Measurements from ENCODE around the gene HOXD13. TPM values are rescaled to one million over a fixed set of nuclear protein-coding genes. Genes with fewer than 3 reads are reported as not detected.
A peak's percentile ranks its signal among the peaks of the same experiment; 100 is the strongest.

HOXD13 gene
- total and polyA plus RNA-seq, 2 donors (not counting 3 experiments of a cell fraction or from before 2014, with no cell fraction given): not detected

DNA sequence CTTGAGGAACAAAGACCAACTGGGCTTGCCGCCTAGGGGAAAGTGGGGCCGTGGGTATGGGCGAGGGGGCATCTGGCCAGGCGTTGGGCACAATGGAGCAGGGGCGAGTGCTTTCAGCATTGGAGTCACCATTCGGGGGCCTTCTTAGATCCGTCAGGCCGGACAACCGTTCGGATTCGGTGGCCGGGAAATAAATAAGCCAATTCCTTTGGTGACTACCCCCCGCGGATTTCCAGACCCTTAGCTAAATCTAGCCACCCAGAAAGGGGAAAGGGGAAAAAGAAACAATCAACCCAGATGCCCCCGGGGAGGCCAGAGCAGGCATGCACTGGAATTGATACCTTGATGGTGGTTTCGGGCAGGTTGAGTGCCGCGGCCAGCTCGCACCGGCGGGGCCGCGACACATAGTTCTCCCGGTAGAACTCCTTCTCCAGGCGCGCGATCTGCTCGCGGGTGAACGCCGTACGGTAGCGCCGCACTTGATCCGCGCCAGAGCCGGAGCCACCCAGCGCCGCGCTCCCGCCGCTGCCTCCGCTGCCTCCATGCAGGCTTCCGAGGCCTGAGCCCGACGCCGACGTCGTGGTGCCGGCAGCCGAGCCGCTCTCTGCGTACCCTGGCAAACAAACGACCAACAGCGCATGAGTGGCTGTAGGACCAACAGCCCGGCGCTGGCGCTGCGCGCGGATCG, 10.5 kb upstream of the HOXD13 start:
- dilution Hi-C loops (cut with MboI; ENCODE audit: extremely low pct_ligation_motif_present, low sequenced_read_pairs): no loop called here
- intact Hi-C loops (cut with micrococcal nuclease): loop anchor here (2.0 kb wide), 2 partner anchors 15 to 79 kb away; partner anchors contain the start of gene LNPK
- peaks cover 83 to 97% of the 10 kb centered on the region in 2 experiments for H3K27me3 ChIP-seq (ENCODE audit: control insufficient read depth in 2 of 2, insufficient read depth in 2 of 2, low read length in 2 of 2)
- peaks cover 2% of the 10 kb centered on the region for H4K20me1 ChIP-seq (replicated peaks; ENCODE audit: control insufficient read depth, extremely low read depth, insufficient read depth, low read length)
- H3K9me1 ChIP-seq (replicated peaks; ENCODE audit: control insufficient read depth, extremely low read depth, insufficient read depth, low read length): no peaks in the 10 kb centered on the region
- no peak overlapping the region for H3K9ac ChIP-seq (replicated peaks; ENCODE audit: extremely low read depth, insufficient read depth, low read length)
- H3K4me1 ChIP-seq (ENCODE audit: control insufficient read depth, extremely low read depth, insufficient read depth, low read length): no peaks in the 10 kb centered on the region
- no peak overlapping the region for H3K27ac ChIP-seq (ENCODE audit: insufficient read depth, low read depth, low read length)
- ChIA-PET POLR2A (no interaction called here), CTCF (interaction anchor here (1.4 to 1.6 kb wide), 3 partner anchors 14 to 29 kb away, joined by 4 to 6 read pairs (median 4); no protein-coding TSS in a partner anchor)
- peak; percentile 98 for TF ChIP-seq EZH2 (IDR thresholded peaks at IDR 0.05; ENCODE audit: borderline replicate concordance, low read depth, low read length, severe bottlenecking)
- no peak for TF ChIP-seq POLR2A (IDR thresholded peaks at IDR 0.05; ENCODE audit: low read depth, low read length)
- no peak for TF ChIP-seq FOS (IDR thresholded peaks at IDR 0.05; ENCODE audit: borderline replicate concordance, insufficient read depth, low read length)
- TF ChIP-seq MYC (IDR thresholded peaks at IDR 0.05; ENCODE audit: low read depth, low read length): no peak
- H3K79me2 ChIP-seq (ENCODE audit: control insufficient read depth, insufficient read depth, low read length): no peaks in the 10 kb centered on the region
- H3K4me3 ChIP-seq (replicated peaks in 1 of 3; ENCODE audit: insufficient read depth in 1 of 3, low read depth in 1 of 3, low read length in 3 of 3): no peak overlapping the region
- no peaks in the 10 kb centered on the region for H3K36me3 ChIP-seq (ENCODE audit: control insufficient read depth in 2 of 2, extremely low read depth in 1 of 2, insufficient read depth in 2 of 2, low read length in 2 of 2)
- H3K4me2 ChIP-seq (ENCODE audit: insufficient read depth, low read length): no peak overlapping the region
- DNase-seq (ENCODE audit: low read depth, low spot score) (no peak), FAIRE-seq (no peak)
- no peak overlapping the region for H2AFZ ChIP-seq (ENCODE audit: low read depth, low read length)
- no TSS peak for BruUV-seq (replicated peaks)
- no peaks in the 10 kb centered on the region for H3K9me3 ChIP-seq (replicated peaks; ENCODE audit: control insufficient read depth, insufficient read depth, low read length)

DNA sequence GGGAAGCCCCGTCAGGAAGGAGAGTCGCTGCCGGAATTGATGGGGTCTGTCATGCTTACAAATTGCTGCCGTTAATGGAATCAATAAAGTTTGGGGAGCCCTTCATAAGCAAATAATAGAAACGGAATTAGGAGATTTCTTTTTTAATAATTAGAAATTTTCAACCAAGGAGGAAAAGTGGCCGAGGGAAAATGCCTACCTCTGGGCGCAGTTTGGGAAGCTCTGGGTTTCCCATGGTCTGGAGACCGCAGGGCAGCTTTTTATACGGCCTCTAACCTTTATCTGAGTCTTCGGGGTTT, 10.0 kb upstream of the HOXD13 start:
- Histone ChIP-seq H3K36me3 (ENCODE audit: control insufficient read depth in 2 of 2, extremely low read depth in 1 of 2, insufficient read depth in 2 of 2, low read length in 2 of 2) (no peaks in the 10 kb centered on the region), H3K9ac (replicated peaks; ENCODE audit: extremely low read depth, insufficient read depth, low read length) (no peak overlapping the region), H3K27me3 (ENCODE audit: control insufficient read depth in 2 of 2, insufficient read depth in 2 of 2, low read length in 2 of 2) (peaks cover 86 to 97% of the 10 kb centered on the region in 2 experiments), H3K27ac (ENCODE audit: insufficient read depth, low read depth, low read length) (no peak overlapping the region), H4K20me1 (replicated peaks; ENCODE audit: control insufficient read depth, extremely low read depth, insufficient read depth, low read length) (no peaks in the 10 kb centered on the region), H3K9me1 (replicated peaks; ENCODE audit: control insufficient read depth, extremely low read depth, insufficient read depth, low read length) (no peaks in the 10 kb centered on the region), H3K4me2 (ENCODE audit: insufficient read depth, low read length) (no peak overlapping the region), H3K4me1 (ENCODE audit: control insufficient read depth, extremely low read depth, insufficient read depth, low read length) (no peaks in the 10 kb centered on the region), H3K9me3 (replicated peaks; ENCODE audit: control insufficient read depth, insufficient read depth, low read length) (no peaks in the 10 kb centered on the region), H3K4me3 (replicated peaks in 1 of 3; ENCODE audit: insufficient read depth in 1 of 3, low read depth in 1 of 3, low read length in 3 of 3) (no peak overlapping the region), H2AFZ (ENCODE audit: low read depth, low read length) (no peak overlapping the region), H3K79me2 (ENCODE audit: control insufficient read depth, insufficient read depth, low read length) (no peaks in the 10 kb centered on the region)
- dilution Hi-C loops (cut with MboI; ENCODE audit: extremely low pct_ligation_motif_present, low sequenced_read_pairs) (no loop called here), intact Hi-C loops (cut with micrococcal nuclease) (no loop called here)
- ChIA-PET POLR2A (interaction anchor here (0.6 kb wide), 1 partner anchor 751 kb away, joined by 3 read pairs; no protein-coding TSS in a partner anchor), CTCF (interaction anchor here (1.0 to 1.4 kb wide), 2 partner anchors 13 to 15 kb away, joined by 3 to 6 read pairs; no protein-coding TSS in a partner anchor)
- BruUV-seq (replicated peaks): no TSS peak
- DNase-seq (ENCODE audit: low read depth, low spot score) (no peak), FAIRE-seq (no peak)
- TF ChIP-seq FOS (IDR thresholded peaks at IDR 0.05; ENCODE audit: borderline replicate concordance, insufficient read depth, low read length): no peak
- TF ChIP-seq EZH2 (IDR thresholded peaks at IDR 0.05; ENCODE audit: borderline replicate concordance, low read depth, low read length, severe bottlenecking): no peak
- no peak for TF ChIP-seq MYC (IDR thresholded peaks at IDR 0.05; ENCODE audit: low read depth, low read length)
- TF ChIP-seq POLR2AphosphoS5 (IDR thresholded peaks at IDR 0.05; ENCODE audit: insufficient read depth, low read depth, low read length): no peak
- TF ChIP-seq, protein P1, sequence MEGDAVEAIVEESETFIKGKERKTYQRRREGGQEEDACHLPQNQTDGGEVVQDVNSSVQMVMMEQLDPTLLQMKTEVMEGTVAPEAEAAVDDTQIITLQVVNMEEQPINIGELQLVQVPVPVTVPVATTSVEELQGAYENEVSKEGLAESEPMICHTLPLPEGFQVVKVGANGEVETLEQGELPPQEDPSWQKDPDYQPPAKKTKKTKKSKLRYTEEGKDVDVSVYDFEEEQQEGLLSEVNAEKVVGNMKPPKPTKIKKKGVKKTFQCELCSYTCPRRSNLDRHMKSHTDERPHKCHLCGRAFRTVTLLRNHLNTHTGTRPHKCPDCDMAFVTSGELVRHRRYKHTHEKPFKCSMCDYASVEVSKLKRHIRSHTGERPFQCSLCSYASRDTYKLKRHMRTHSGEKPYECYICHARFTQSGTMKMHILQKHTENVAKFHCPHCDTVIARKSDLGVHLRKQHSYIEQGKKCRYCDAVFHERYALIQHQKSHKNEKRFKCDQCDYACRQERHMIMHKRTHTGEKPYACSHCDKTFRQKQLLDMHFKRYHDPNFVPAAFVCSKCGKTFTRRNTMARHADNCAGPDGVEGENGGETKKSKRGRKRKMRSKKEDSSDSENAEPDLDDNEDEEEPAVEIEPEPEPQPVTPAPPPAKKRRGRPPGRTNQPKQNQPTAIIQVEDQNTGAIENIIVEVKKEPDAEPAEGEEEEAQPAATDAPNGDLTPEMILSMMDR (IDR thresholded peaks at IDR 0.05; ENCODE audit: extremely low read depth in 1 of 2, insufficient read depth in 1 of 2, low read depth in 1 of 2, low read length in 2 of 2): no peak
- no peak for TF ChIP-seq GATA2 (IDR thresholded peaks at IDR 0.05; ENCODE audit: insufficient read depth, insufficient read length, low read depth, low read length)
- TF ChIP-seq, protein P2, sequence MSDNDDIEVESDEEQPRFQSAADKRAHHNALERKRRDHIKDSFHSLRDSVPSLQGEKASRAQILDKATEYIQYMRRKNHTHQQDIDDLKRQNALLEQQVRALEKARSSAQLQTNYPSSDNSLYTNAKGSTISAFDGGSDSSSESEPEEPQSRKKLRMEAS (IDR thresholded peaks at IDR 0.05; ENCODE audit: insufficient read depth, insufficient read length): no peak
- no peak for TF ChIP-seq POLR2A (IDR thresholded peaks at IDR 0.05; ENCODE audit: low read depth, low read length)
- no peak for TF ChIP-seq JUN (IDR thresholded peaks at IDR 0.05; ENCODE audit: borderline replicate concordance, insufficient read depth, insufficient read length, low read depth)
